Astrocyte (in vitro differentiated cells and primary cell): ENCODE data around the gene CHD5. TPM values are rescaled to one million over a fixed set of nuclear protein-coding genes. Genes with fewer than 3 reads are reported as not detected.
A peak's percentile ranks its signal among the peaks of the same experiment; 100 is the strongest.

Experiments
- DNase-seq: peaks from one replicate; pipeline ENCODE4 v3.0.0-alpha.2; 2010; ENCODE audit warnings: low read depth
- FAIRE-seq: peaks from 2 replicates; lab custom pipeline; 2011; peaks lifted over from hg19 to GRCh38; lab: Jason Lieb, UNC
- H2AFZ ChIP-seq: 2 replicates; pipeline ENCODE4 v1.6.0; 2012; ENCODE audit warnings: low read depth, low read length, inconsistent platforms
- H3K27ac ChIP-seq: 2 replicates; pipeline ENCODE4 v1.5.1; 2011; ENCODE audit warnings: low read depth, low read length, inconsistent platforms
- H3K27me3 ChIP-seq: 2 replicates; pipeline ENCODE4 v1.6.0; 2011; ENCODE audit warnings: low read length, inconsistent platforms; ENCODE audit not compliant: insufficient read depth
- H3K36me3 ChIP-seq: 2 replicates; pipeline ENCODE4 v1.5.1; 2011; ENCODE audit warnings: low read length, inconsistent platforms; ENCODE audit not compliant: insufficient read depth
- H3K4me1 ChIP-seq: 2 replicates; pipeline ENCODE4 v1.5.1; 2011; ENCODE audit warnings: low read length, inconsistent platforms; ENCODE audit not compliant: insufficient read depth
- H3K4me2 ChIP-seq: 2 replicates; pipeline ENCODE4 v1.6.0; 2012; ENCODE audit warnings: low read length, inconsistent platforms
- H3K4me3 ChIP-seq: 2 replicates; pipeline ENCODE4 v1.5.1; 2011; ENCODE audit warnings: low read depth, mild to moderate bottlenecking, low read length, inconsistent platforms; ENCODE audit not compliant: insufficient read depth
- H3K79me2 ChIP-seq: 2 replicates; pipeline ENCODE4 v1.6.0; 2012; ENCODE audit warnings: mild to moderate bottlenecking, low read length, inconsistent platforms; ENCODE audit not compliant: insufficient read depth
- H3K9ac ChIP-seq: 2 replicates; pipeline ENCODE4 v1.6.0; 2012; ENCODE audit warnings: mild to moderate bottlenecking, low read length, inconsistent platforms
- H3K9me3 ChIP-seq: 2 replicates; pipeline ENCODE4 v1.5.1; 2012; ENCODE audit warnings: low read depth, mild to moderate bottlenecking, low read length, inconsistent platforms; ENCODE audit not compliant: insufficient read depth
- H4K20me1 ChIP-seq: 2 replicates; pipeline ENCODE4 v1.6.0; 2012; ENCODE audit warnings: low read length, inconsistent platforms; ENCODE audit not compliant: insufficient read depth
- H3K27ac Mint-ChIP-seq: one replicate; pipeline ENCODE4 v1.8.0; 2021; ENCODE audit warnings: mild to moderate bottlenecking, mixed read lengths; ENCODE audit not compliant: unreplicated experiment
- H3K27me3 Mint-ChIP-seq: one replicate; pipeline ENCODE4 v1.8.0; 2021; ENCODE audit warnings: low read depth, mixed read lengths; ENCODE audit not compliant: unreplicated experiment
- H3K36me3 Mint-ChIP-seq: one replicate; pipeline ENCODE4 v1.8.0; 2021; ENCODE audit warnings: low read depth, mixed read lengths; ENCODE audit not compliant: unreplicated experiment
- H3K4me1 Mint-ChIP-seq: one replicate; pipeline ENCODE4 v1.8.0; 2021; ENCODE audit warnings: low read depth, mixed read lengths; ENCODE audit not compliant: unreplicated experiment
- H3K4me3 Mint-ChIP-seq: one replicate; pipeline ENCODE4 v1.8.0; 2021; ENCODE audit warnings: mild to moderate bottlenecking, moderate library complexity, mixed read lengths; ENCODE audit not compliant: unreplicated experiment
- H3K9me3 Mint-ChIP-seq: one replicate; pipeline ENCODE4 v1.8.0; 2021; ENCODE audit warnings: mild to moderate bottlenecking, mixed read lengths; ENCODE audit not compliant: unreplicated experiment
- CTCF ChIP-seq: IDR thresholded peaks from 2 replicates; pipeline ENCODE4 v1.5.1; 2011; ENCODE audit warnings: low read depth, mild to moderate bottlenecking, inconsistent platforms, low read length, moderate library complexity; ENCODE audit not compliant: insufficient read depth
- EZH2 ChIP-seq: IDR thresholded peaks from 2 replicates; pipeline ENCODE4 v1.6.1; 2012; ENCODE audit warnings: mild to moderate bottlenecking, low read length, inconsistent platforms; ENCODE audit not compliant: insufficient read depth
- total RNA-seq: library from RNA; stranded (reverse); gene quantifications from 2 replicates; pipeline ENCODE4 v1.2.1, GENCODE V29; 2021

Gene CHD5
- total RNA-seq, 1 donor from 2014 or later = 0.18 TPM

GRCh38 chr1:6208723-6209660, 28.9 kb upstream of the CHD5 start:
- H3K27me3 ChIP-seq = no peaks in the 10 kb centered on the region
- peak overlapping the region; percentile 87 for H2AFZ ChIP-seq
- H3K27ac Mint-ChIP-seq = no peak overlapping the region
- no peak for TF ChIP-seq EZH2
- TF ChIP-seq CTCF = peak; percentile 31
- peaks cover 27% of the 10 kb centered on the region for H4K20me1 ChIP-seq
- DNase-seq (peak; percentile 30), FAIRE-seq (no peak)
- H3K4me2 ChIP-seq = peak overlapping the region; percentile 80
- H3K27ac ChIP-seq = no peak overlapping the region
- H3K4me1 ChIP-seq = peaks cover 24% of the 10 kb centered on the region
- H3K4me3 ChIP-seq = peak overlapping the region; percentile 48
- H3K4me3 Mint-ChIP-seq = peak overlapping the region; percentile 76
- peaks cover 5% of the 10 kb centered on the region for H3K27me3 Mint-ChIP-seq
- no peaks in the 10 kb centered on the region for H3K79me2 ChIP-seq
- H3K9me3 ChIP-seq = no peaks in the 10 kb centered on the region
- peaks cover 3% of the 10 kb centered on the region for H3K4me1 Mint-ChIP-seq
- H3K36me3 ChIP-seq = peaks cover 7% of the 10 kb centered on the region
- H3K9me3 Mint-ChIP-seq = no peaks in the 10 kb centered on the region
- H3K9ac ChIP-seq = peak overlapping the region; percentile 41
- peaks cover 10% of the 10 kb centered on the region for H3K36me3 Mint-ChIP-seq

GRCh38 chr1:6207921-6208320, 27.8 kb upstream of the CHD5 start:
- TF ChIP-seq EZH2 (no peak), CTCF (no peak)
- Histone ChIP-seq H3K36me3 (peaks cover 7% of the 10 kb centered on the region), H2AFZ (no peak overlapping the region), H4K20me1 (peaks cover 24% of the 10 kb centered on the region), H3K27me3 (no peaks in the 10 kb centered on the region), H3K9me3 (no peaks in the 10 kb centered on the region), H3K79me2 (no peaks in the 10 kb centered on the region), H3K27ac (no peak overlapping the region), H3K4me2 (no peak overlapping the region), H3K4me1 (peaks cover 24% of the 10 kb centered on the region), H3K4me3 (no peak overlapping the region), H3K9ac (no peak overlapping the region)
- DNase-seq (no peak), FAIRE-seq (no peak)
- H3K36me3 Mint-ChIP-seq = peaks cover 8% of the 10 kb centered on the region
- H3K9me3 Mint-ChIP-seq = no peaks in the 10 kb centered on the region
- H3K27me3 Mint-ChIP-seq = peaks cover 1% of the 10 kb centered on the region
- peaks cover 3% of the 10 kb centered on the region for H3K4me1 Mint-ChIP-seq
- no peak overlapping the region for H3K27ac Mint-ChIP-seq
- H3K4me3 Mint-ChIP-seq = no peak overlapping the region
